NCI-H524 (cell line): ENCODE data around the gene CRTAC1.

ENCODE experiments used
- DNase-seq, 2 experiments: peaks; one replicate each; lab custom pipeline; 2025; lab: John Stamatoyannopoulos, UW

CRTAC1 gene

DNA sequence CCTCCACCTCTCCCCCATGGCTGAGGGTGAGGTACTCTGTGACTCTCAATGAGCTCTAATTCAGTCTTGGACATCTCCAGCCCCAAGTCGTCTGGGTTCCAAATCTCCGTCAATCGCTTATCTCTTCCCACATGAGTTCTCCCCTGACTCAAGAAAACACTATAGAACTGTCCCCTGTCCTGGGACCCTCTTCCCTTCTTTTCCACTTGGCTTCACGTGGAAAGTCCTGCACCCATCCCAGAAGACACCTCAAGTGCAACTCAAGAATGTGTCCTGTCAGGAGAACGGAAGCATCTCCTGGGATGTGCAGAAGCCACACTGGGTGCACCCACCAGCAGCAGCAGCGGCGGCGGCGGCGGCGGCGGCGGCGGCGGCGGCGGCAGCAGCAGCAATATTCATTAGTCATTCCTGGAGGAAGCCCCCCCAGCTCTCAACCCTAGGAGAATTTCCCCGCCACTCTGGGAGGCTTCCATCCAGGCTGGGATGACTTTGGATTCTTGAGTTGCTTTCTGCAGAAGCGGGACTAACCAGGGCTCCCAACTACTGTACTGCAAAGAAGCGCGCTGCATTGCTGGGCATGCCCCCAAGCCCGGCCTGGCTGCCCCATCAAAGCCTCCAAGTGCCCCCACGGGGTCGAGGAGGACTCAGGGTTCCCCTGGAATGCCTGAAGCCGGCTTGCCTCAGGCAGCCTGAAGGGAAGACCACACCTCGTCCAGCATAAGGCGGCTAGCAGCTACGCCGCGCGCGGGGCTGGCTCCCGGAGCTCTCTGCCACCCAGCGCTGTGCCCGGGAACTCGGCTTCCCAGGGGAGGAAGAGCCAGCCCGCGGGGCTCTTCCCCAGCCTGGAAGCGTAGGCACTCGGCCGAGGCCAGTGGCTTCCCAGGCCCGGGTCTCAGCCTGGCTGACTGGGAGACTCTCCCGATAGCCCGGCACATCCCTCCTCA is 1.0 kb downstream of the CRTAC1 start:
- DNase-seq: peak in 1 of 2 experiments; percentile 12

GRCh38 chr10:98028168-98028770 is 2.2 kb downstream of the CRTAC1 start:
- peak; percentile 24 to 54 for DNase-seq

DNA sequence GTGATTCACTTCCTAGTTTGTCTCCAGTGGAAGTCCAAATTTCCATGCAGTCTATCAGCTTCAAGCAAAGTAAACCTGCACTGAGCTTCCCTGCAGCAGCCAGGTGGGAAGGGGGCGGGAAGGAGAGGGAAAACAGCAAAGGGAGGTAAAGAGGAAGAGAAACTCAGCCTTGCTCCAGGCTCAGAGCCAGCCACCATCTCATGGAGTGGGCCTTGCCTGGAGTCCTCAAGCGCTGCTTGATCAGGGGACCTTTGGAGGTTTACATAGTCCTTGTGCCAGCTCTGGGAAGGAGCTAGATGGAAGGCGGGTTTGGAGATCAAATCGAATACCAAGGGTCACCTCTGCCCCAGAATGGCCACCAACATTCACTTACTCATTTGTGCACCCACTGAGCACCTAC is 7.4 kb downstream of the CRTAC1 start:
- DNase-seq: no peak

DNA sequence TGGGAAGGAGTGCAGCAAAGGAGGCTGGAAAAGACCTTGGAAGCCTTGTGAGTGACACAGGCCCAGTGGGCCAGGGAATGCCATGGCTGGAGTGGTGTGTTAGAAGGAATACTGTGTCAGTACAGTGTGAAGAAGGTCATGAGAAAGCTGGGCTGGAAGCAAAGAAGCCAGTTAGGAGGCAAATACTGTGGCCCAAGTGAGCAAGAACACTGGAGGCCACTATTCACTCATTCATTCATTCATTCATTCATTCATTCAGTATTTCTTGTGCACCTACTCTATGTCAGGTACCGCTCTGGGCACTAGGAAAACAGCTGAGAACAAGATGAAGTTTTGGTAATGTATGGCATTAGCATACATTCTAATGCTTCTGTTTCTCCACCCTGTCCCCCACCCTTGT is 9.6 kb downstream of the CRTAC1 start:
- DNase-seq: no peak

DNA sequence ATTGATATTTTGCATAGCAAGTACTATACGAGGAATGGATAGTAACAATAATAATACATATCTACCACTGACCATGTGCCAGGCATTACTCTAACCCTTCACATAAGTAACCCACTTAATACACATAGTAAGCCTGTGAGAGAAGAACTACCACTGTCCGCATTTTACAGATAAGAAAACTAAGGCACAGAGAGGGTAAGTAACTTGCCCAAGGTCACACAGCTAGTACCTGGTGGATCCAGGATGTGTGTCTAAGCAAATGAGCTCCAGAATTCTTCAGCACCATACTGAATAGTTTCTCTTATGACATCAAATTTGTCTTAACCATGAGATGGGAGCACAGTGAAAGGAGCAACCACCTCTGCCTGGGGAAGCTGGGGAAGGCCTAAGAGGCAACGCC is 10.2 kb downstream of the CRTAC1 start:
- no peak for DNase-seq

GRCh38 chr10:98019784-98020183 is 10.6 kb downstream of the CRTAC1 start:
- DNase-seq: no peak

DNA sequence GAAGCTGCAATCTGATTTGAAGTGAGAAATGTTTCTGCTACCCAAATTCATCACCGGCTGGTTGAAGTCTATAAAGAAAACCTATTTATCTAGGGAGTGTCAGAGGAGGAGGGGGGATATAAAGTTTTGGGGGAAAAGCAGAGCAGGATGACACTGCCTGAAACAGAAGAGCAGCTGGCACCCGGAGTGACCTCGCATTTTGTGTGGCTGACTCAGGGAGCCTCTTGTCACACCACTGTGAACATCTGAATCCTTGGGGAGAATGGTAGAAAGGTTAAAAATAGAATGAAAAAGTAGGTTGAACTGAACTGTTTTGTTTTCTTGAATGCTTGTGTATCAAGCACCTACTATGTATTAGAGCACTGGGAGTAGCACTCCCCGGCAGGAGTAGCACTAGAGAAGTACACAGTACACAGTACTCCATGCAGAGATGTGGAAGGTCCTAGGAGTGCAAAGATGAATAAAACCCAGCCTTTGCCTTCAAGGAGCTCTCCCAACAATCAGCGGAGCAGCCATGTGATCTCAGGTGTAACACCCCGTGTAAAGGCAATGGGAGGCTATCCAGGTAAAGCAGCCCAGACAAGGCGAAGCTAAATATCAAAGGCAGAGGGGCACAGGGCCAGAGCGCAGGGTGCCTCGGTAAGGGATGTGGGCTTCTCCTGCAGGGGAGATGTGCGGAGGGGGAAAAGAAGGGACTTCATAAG is 13.5 kb downstream of the CRTAC1 start:
- no peak for DNase-seq

- no peak for DNase-seq
Measured at GRCh38 chr10:98013776-98014175, 16.6 kb downstream of the CRTAC1 start.

- no peak for DNase-seq
Measured at GRCh38 chr10:98013122-98013521, 17.3 kb downstream of the CRTAC1 start.

GRCh38 chr10:98012644-98013043 is 17.8 kb downstream of the CRTAC1 start:
- DNase-seq: no peak

- no peak for DNase-seq
Measured at GRCh38 chr10:98010939-98011685, 19.3 kb downstream of the CRTAC1 start.

DNA sequence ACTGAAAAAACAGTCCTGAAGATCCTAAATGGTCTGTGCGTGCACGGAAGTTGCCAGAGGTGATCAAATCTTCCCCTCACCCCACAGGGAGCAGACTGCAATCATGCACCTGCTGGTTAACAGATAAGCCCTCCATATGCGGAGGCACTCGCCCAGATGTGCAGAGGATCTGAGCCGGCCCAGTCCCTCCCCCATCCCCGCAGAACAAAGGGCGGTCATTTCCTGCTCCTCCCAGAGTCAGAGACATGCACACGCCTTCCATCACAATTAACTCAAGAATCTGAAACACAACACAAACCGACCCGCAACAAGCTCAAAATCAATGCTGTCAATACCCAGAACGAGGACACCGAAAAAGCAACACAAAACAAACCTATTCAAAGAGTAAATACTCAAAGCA is 24.2 kb downstream of the CRTAC1 start:
- DNase-seq: peak in 1 of 2 experiments; percentile 9

DNA sequence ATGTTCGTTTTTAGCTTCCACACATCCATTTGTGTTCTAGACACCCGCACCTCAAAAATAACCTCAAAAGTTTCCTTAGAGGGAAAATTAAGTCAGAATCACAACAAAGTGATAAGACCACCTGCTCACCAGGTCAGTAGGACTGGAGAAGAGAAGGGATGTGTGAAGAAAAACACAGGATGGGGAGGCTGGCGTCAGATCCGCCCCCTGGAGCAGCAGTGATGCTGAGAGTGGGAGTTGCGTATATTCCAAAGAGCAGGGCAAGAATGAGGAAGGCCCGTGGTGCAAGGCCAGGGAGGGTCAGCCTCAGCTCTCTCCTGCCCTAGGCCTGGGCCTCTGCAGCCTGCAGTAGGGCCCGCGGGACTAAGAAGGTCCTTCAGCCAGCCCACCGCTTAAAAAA is 28.7 kb downstream of the CRTAC1 start:
- DNase-seq: no peak

- no peak for DNase-seq
Measured at GRCh38 chr10:98000346-98000745, 30.1 kb downstream of the CRTAC1 start.

DNA sequence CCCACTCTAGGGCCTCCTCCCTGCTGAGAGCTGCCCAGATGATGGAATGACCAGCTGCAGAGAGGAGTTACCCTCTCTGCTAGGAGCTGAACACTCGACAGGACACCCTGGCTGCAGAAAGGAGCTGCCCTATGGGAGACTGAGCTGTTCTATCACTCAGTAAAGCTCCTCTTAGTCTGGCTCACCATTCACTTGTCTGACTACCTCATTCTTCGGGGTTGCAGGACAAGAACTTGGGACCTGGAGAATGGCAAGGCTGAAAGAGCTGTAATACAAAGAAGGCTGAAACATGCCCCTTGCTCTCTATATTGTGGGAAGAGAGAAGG is 30.5 kb downstream of the CRTAC1 start:
- DNase-seq: no peak

DNA sequence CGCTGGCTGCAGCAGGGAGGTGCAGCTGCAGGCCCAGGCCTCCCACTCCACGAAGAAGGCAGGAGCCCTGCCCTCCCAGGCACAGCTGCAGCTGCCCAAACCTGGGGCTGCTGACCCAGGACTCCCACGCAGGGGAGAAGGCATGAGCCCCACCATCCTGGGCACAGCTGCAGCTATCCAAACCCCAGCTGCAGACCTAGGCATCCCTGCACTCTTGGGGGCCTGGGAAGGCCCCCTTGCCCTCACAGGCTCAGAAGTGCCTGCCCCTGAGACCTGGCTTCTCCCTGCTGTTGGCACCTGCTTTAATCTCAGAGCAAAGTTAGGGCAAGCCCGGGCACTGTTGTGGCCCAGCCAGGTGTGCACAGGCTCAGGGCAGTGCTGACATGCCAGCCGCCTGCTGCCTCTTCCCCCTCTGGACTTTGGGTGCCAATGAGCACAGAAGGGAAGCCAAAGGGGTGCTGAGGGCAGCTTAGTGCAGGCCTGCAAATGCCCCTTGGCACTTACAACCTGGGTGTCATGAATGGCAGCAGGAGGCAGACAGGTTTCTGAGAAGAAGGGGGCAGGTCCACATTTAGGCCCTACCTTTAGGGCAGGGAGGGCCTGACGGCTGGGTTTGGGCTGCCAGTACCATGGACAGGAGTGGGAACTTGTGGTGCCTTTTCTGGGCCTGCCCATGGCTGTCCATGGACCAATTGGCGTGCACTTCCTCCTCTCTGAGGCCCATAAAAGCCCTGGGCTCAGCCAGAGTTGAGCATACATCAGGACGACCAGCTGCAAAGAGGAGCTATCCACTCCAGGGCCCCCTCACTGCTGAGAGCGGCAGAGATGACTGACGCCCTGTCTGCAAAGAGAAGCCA is 31.1 kb downstream of the CRTAC1 start:
- no peak for DNase-seq

GRCh38 chr10:97991871-97992270 is 38.5 kb downstream of the CRTAC1 start:
- no peak for DNase-seq

- DNase-seq: no peak
Measured at GRCh38 chr10:97981816-97982215, 48.6 kb downstream of the CRTAC1 start.

DNA sequence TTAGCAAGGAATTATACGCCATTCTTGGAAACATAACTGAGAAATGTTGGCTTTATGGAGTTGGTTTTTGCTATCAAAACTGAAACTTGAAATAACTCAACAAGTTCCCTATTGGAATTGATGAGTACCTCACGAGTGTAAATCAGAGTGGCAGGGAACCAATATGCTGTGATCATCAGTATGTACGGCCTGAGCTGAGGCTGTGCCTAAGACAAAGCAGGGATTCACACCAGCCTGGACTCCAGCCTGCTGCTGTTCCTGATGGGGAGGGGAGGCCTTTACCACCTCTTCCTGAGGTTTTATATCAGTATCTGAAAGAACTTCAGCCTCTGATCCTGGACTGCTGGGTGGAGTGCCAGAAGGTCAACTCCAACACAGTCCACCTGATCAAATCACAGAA is 52.7 kb downstream of the CRTAC1 start:
- no peak for DNase-seq

DNA sequence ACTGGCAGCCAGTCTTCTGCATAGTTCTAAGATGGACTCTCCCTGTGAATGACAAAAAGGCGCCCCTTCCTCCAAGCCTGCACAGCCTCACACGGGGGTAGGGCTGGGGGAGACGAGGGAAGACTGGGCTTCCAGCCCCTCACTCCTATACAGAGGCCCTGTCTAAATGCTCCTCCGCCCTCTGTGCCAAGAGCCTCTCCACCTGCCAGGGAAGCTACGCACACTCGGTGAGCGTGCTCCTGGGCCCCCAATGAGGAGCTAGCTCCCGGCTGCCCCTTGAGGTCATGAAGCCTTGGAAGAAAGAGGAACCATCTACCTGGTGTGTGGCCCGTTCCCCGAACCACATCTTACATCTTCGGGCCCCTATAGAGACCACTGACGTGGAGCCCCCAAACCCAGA is 54.8 kb downstream of the CRTAC1 start:
- DNase-seq: no peak
